ENCODE results near the gene SLC22A14. TPM values are rescaled to one million over a fixed set of nuclear protein-coding genes. Genes with fewer than 3 reads are reported as not detected.

Gene SLC22A14
- polyA plus RNA-seq, 4 donors = 0.21 to 0.99 (median 0.64) TPM

Other genes with a start within 250 kb of the SLC22A14 start
- gene DLEC1, start 243.1 kb upstream of the SLC22A14 start, polyA plus RNA-seq (ENCODE audit: insufficient read length in 4 of 4) = 1 to 10 TPM in 2 of 4 donors, under 1 TPM in 2; 0.45 to 1.4 (median 1.0) TPM
- 100 to 1,000 TPM; 116 to 150 (median 144) TPM for gene ACAA1, start 145.2 kb upstream of the SLC22A14 start, polyA plus RNA-seq (ENCODE audit: insufficient read length in 4 of 4)
- 10 to 100 TPM; 24.7 to 28.1 (median 25.1) TPM for gene MYD88, start 143.6 kb upstream of the SLC22A14 start, polyA plus RNA-seq (ENCODE audit: insufficient read length in 4 of 4)
- gene OXSR1, start 116.8 kb upstream of the SLC22A14 start, polyA plus RNA-seq (ENCODE audit: insufficient read length in 4 of 4) = 10 to 100 TPM; 40.0 to 54.8 (median 47.1) TPM
- 1 to 10 TPM; 1.5 to 5.0 (median 3.4) TPM for gene SLC22A13, start 16.5 kb upstream of the SLC22A14 start, polyA plus RNA-seq (ENCODE audit: insufficient read length in 4 of 4)
- 10 to 100 TPM in 2 of 4 donors, 1 to 10 TPM in 2; 7.2 to 14.4 (median 11.3) TPM for gene XYLB, start 64.5 kb downstream of the SLC22A14 start, polyA plus RNA-seq (ENCODE audit: insufficient read length in 4 of 4)
- gene ACVR2B, start 171.6 kb downstream of the SLC22A14 start, polyA plus RNA-seq (ENCODE audit: insufficient read length in 4 of 4) = 10 to 100 TPM; 13.2 to 21.3 (median 16.0) TPM
- 10 to 100 TPM; 11.4 to 22.4 (median 15.8) TPM for gene EXOG, start 214.0 kb downstream of the SLC22A14 start, polyA plus RNA-seq (ENCODE audit: insufficient read length in 4 of 4)